Fibroblast of upper back skin (primary cell): ENCODE results near the gene CHID1.

Experiments
- DNase-seq: peaks from one replicate; pipeline ENCODE4 v3.0.0-alpha.2; 2013

The CHID1 gene

DNA sequence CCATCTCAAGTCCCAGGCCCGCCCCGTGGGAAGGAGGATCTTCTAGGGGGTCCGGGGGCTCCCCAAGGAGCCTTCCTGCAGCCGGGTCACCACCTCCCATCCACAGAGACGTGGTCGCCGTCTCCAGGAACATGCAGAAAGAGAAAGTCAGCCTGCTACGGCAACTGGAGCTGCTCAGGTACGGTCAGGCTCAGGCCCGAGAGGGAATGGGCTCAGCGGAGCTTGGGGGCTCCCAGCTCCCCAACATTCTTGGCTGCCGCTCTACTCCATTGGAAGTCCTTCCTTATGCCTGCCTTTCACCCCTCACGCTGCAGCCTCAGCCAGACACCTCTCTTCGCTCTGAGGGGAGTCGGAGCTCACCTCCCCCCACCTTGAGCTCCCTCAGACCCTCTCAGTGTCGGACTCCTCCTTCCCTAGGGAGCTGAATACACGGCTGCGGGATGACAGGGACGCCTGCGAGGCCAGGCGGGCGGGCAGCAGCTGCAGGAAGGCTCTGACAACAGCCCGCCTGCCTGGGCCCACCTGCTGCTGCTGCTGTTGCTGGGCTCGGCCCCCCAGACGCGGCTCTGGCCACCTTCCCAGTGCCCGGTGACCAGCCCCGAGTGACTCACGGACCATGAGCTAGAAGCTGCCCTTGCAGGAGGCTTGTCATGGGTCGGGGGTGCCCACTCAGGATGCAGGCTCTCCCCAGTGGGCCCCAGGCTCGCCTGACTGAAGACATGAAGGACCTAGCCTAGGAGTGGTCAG is 79.3 kb downstream of the CHID1 start:
- peak; percentile 50 for DNase-seq

GRCh38 chr11:830295-831117 is 80.1 kb downstream of the CHID1 start:
- DNase-seq, result peak; percentile 44

DNA sequence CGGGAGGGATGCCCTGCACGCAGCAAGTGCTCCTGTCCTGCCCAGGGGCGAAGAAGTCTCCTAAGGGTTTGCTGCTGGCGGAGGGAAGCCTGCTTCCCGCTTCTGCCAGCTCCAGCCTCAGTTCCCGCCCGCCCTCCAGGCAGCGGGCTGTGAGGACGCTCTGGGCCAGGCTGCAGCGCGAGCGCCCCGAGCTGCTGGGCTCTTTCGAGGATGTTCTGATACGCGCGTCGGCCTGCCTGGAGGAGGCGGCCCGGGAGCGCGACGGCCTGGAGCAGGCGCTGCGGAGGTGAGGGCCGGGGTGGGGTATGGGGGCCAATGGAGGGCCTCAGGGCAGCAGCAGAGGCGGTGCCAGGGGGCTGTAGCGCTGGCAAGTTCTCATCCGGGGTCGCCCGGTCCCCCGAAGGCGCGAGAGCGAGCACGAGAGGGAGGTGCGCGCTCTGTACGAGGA is 80.7 kb downstream of the CHID1 start:
- DNase-seq, result no peak

GRCh38 chr11:829176-829846 is 81.3 kb downstream of the CHID1 start:
- no peak for DNase-seq

GRCh38 chr11:828506-829175 is 82.0 kb downstream of the CHID1 start:
- no peak for DNase-seq

DNA sequence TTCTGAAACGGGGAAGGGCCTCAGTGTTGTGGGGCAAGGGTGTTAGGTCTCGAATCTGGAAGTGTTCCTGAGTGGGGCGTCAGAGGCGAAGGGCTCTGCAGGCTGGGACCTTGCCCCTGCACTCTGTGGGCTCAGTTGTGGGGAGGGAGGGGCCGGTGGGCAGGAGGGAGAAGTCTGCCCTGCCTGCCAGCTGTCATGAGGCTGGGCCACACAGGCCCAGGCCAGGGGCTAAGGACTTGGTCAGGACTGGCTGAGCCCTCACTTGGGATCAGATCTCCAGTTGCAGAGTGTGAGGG is 82.8 kb downstream of the CHID1 start, which contains the start of gene CRACR2B:
TSS of gene CRACR2B (plus strand) at position 23 of the 296 bp plus-strand sequence. CDS start 689 bp downstream, outside the sequence.
- no peak for DNase-seq

DNA sequence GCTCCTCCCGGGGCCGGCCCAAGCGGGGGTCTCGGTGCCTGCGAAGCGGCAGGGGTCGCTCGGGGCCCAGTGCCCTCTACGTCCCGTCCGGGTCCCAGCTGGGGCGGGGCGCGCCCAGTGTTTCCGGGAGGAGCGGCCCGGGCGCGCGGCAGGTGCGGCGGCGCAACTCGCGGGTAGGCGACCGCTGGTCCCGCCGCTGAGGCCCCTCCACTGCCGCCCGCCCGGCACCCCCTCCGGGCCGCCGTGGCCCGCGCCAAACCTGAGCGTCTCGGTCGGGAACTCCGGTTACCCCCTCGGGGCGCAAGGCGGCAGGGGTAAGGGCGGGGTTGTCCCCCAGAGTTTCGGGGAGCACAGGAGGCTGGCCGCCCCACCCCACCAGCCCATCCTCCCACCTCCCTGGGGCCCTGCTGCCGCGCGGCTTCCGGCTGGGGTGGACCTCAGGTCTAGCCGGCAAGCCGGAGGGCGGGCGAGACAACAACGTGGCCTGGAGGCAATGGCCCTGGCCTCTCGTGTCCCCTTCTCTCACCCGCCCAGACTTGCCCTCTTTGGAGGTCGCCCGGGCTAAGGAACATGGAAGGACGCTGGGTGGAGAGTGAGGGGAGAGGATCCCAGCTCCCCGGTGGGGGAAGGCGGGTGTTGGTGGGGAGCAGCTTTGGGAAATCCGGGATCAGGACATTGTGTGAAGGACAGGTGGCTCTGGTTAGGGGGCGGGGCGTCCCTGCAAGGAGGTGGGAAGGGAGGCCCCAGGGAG is 83.3 kb downstream of the CHID1 start:
- DNase-seq, result no peak

DNA sequence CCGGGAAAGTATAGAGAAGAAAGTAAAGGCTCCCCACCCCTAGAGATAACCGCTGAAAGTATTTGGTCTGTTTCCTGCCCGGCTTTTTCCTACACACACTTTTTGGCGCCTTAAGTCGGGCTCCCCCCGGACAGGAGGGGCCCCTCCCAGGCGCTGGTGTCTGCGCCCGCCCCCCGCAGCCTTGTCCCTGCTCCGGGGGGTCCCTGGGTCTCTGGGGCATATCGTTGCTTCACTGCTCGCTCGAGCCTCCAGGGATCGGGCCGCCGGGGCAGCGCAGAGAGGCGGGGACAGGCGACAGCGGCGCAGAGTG is 83.8 kb downstream of the CHID1 start:
- no peak for DNase-seq

DNA sequence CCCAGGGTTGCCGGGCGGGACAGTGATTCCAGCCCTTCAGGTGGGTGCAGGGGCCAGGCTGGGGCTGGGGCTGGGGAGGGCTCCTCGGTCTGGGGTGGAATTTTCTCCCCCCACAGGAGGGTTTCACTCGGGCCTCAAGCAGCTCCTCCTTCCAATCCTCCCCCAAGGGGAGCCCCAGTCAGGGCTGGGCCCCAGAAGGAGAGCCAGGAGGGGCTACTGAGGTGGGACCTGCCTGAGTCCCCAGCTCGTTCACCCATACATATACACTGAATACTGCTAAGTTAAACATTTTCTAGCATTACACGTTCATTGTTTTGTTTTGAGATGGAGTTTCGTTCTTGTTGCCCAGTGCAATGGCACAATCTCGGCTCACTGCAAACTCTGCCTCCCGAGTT is 84.4 kb downstream of the CHID1 start:
- no peak for DNase-seq

- no peak for DNase-seq
These were observed 85.0 kb downstream of the CHID1 start for GRCh38 chr11:825366-826226.

GRCh38 chr11:824942-825341 is 85.7 kb downstream of the CHID1 start:
- DNase-seq, result no peak

DNA sequence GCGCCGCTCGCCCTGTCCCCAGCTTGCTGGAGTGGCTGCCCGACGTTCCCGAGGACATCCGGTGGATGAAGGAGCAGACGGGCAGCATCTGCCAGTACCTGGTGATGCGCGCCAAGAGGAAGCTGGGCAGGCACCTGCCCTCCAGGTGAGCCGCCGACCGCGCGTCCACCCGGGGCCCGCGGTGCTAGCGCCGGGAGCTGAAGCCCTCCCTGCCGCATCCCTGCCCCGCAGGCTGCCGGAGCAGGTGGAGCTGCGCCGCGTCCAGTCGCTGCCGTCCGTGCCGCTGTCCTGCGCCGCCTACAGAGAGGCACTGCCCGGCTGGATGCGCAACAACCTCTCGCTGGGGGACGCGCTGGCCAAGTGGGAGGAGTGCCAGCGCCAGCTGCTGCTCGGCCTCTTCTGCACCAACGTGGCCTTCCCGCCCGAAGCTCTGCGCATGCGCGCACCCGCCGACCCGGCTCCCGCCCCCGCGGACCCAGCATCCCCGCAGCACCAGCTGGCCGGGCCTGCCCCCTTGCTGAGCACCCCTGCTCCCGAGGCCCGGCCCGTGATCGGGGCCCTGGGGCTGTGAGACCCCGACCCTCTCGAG is 86.2 kb downstream of the CHID1 start:
- DNase-seq, result no peak

DNA sequence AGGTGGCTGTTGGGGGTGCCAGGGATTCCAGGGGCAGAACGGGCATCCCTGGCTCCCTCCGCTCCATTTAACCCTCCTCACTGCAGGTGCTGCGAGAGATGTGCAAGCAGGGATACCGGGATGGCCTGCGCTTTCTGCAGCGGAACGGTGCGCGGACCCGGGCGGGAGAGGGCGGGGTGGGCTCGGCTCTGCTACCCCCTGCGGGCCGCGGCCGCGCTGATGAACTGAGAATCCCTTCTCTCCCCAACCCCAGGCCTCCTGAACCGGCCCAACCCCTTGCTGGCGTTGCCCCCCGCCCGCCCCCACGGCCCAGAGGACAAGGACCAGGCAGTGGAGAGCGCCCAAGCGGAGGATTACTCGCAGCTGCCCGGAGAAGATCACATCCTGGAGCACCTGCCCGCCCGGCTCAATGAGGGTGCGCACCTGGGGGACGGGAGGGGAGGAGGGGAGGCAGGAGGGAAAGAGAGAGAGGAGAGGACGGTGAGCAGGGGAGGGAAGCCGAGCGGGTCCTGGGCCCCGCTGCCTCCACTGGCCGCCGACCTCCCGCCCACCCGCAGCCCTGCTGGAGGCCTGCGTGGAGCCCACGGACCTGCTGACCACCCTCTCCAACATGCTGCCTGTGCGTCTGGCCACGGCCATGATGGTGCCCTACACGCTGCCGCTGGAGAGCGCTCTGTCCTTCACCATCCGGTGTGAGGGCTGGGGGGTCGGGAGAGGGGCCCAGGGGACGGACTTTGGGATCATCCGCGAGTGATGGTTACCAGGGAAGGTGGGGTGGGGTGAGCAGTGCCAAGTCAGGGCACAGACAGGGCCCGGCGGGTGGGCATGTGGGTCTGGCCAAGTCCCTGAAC is 86.9 kb downstream of the CHID1 start:
- DNase-seq, result no peak

DNA sequence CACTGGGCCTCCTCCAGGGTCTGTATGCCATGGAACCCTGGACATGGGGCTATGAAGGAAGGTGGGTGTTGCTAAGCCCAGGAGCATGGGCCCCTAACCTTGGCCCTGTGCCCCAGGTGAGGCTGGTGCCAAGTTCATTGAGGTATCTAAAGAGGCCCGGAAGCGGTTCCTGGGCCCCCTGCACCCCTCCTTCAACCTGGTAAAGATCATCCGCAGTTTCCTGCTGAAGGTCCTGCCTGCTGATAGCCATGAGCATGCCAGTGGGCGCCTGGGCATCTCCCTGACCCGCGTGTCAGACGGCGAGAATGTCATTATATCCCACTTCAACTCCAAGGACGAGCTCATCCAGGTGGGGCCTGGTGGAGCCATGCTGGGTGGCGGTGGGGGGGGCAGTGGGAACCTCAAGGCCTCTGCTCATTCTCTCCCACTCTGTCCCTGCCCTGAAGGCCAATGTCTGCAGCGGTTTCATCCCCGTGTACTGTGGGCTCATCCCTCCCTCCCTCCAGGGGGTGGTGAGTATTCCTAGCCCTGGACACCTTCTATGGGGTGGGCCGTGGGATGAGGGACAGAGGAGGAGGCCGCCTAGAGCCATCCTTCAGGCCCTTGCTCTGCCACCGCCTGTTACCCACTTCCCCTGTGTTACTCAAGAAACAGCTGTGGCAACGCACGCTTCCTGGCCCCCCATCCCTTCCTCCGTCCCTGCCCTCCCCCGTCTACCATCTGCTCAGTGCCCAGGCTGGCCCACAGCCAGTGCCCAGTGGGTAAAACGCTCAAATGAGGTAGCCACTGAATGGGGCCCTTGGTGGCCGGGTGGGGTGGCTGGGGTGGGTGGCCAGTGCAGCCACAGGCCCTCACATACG is 88.9 kb downstream of the CHID1 start:
- DNase-seq, result no peak

DNA sequence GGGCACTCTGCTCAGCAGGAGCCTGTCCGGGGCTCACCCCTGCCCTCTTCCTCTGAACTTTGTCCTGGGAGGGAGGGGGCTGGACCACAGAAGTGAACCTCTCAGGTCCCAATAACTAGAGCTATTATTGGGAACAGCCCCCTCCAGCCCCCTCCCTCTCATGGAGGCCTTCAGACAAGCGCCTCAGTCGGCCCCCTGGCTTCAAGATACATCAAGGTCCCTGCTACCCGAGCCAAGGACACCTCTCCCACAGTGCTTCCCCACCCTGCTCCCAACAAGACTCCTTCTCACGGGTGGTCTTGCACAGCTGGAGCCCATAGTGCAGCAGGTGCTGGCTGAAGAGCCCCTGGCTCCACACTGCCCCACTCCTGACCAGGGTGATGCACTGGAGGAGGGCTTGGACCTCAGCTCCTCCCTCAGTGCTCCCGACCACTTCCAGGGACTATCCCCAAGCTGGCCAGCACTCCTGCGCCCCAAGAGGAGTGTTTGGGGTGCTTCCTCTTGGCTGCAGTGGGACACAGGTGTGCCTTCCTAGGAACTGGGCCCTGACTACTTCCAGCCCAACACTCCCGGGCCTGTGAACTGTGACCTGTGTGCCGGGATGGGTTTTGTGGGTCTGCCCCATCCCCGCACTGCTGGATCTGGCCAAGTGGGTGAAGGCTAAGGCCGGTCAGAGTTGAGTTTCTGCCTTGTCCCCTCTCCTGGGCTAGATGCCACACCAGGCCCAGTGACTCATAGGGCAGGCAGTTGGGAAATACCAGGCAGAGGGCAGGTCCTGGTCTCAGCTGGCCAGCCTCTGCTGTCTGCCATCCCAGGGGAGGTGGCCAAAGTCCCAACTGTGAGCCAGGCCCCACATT is 89.7 kb downstream of the CHID1 start:
- no peak for DNase-seq

GRCh38 chr11:819943-820649 is 90.5 kb downstream of the CHID1 start:
- peak; percentile 37 for DNase-seq

DNA sequence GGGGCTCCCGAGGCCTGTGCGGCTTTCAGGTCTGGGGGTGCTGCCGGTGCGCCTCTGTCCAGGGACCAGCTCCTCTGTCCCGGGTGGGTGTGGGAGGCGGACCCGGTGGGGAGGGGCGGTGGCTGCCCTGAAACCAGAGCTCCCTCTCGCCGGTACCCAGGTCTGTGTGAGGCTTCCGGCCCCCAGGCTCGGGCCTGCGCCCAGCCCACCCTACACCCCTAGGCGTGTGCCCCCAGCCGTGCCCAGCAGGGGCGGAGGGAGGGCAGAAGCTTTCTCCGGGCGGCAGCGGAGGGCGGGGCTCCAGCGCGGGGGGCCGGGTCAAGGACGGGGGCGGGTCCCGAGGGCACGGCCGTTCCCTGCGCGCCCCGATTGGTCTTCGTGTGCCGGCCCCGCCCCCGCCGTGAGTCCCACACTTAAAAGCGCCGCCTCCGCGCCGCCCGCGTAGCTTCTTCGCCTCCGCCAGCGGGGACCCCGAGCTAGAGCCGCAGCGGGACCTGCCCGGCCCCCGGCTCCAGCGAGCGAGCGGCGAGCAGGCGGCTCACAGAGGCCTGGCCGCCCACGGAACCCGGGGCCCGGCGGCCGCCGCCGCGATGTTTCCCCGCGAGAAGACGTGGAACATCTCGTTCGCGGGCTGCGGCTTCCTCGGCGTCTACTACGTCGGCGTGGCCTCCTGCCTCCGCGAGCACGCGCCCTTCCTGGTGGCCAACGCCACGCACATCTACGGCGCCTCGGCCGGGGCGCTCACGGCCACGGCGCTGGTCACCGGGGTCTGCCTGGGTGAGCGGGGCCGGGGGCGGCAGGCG is 91.3 kb downstream of the CHID1 start:
- peak; percentile 86 for DNase-seq
